CD4-positive, alpha-beta T cell treated with Interleukin-15 for 4 hours (primary cell): Measurements from ENCODE around the gene L3MBTL3.

ENCODE experiments used
- DNase-seq: peaks from one replicate; pipeline ENCODE4 v3.0.0-alpha.2; 2020; ENCODE audit warnings: low spot score

Gene L3MBTL3

DNA sequence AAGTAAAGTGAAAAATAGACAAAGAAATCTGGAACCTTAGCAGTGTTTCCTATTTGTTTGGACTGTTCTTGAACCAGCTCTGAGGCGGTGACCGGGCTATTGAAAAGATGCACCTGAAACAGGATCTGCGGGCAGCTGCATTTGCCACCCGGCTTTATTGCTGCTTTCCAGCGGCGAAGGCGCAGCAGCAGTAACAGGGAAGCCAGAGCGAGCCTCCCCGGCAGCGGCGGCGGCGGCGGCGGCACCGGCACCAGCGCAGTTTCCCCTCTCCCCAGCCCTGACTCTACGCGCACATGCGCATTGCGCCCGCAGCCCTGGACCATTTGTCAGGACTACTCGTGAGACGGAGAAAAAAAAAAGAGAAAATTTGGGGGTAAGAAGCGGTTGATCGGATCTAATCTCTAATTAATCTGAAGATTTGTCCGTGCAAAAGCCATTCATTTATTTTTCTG is at the start of gene L3MBTL3:
Gene L3MBTL3 (plus strand): TSS at position 290 of the 452 bp plus-strand sequence. CDS start 24,119 bp downstream, outside the sequence.
- peak; percentile 91 for DNase-seq

GRCh38 chr6:129969064-129969463 is 49.3 kb upstream of the L3MBTL3 start:
- no peak for DNase-seq

DNA sequence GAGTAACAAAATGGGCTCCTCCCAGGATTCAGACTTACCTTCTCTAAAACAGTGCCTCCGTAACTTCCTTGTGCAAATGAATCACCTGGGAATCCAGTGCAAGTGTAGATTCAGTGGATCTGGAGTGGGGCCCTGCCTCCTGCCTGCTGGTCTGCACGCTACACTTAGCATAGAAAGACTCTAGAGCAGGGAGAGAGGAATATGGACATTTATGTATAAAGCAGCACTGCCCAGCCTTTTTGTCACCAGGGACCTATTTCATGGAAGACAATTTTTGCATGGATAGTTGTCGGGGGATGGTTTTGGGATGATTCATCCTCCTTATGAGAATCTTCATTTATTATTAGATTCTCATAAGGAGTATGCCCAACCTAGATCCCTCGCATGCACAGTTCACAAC is 42.3 kb upstream of the L3MBTL3 start:
- no peak for DNase-seq

- no peak for DNase-seq
Measured at GRCh38 chr6:129978148-129978916, 40.0 kb upstream of the L3MBTL3 start.

DNA sequence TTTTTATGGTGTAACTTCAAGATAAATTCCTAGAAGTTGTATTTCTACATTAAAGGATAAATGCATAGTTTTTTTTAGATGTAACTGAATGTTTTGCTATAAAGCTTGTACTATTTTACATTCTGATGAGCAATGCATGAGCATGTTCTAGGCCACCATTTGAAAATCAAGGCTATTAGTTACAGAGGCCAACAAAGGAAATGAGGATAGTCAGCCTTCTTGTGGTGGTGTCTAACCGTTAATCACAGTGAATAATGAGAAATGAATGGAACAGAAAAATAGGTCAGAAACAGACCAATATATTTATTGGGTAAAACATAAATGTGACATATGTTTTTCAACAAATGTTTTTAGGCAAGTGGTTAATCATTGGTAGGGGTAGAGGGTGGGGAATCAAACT is 37.6 kb upstream of the L3MBTL3 start:
- no peak for DNase-seq

DNA sequence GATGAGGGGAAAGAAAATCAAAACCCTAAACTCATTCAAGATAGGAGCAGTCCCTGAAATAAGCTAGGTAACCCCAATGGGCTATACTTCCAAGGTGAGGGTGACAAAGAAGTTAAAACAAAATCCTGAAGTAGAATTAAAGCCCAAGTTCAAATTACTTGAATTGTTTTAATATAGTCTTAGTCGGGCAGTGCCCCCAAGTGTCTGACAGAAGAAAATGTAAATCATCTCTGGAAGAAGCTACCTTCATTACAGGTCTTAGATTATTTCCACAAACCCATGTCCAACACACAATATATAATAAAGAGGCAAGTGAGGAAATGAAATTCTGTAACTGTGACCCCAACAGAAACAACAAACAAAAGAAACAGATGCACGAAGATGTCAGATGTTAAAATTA is 36.8 kb upstream of the L3MBTL3 start:
- no peak for DNase-seq

- no peak for DNase-seq
Measured at GRCh38 chr6:129989396-129989795, 29.0 kb upstream of the L3MBTL3 start.

DNA sequence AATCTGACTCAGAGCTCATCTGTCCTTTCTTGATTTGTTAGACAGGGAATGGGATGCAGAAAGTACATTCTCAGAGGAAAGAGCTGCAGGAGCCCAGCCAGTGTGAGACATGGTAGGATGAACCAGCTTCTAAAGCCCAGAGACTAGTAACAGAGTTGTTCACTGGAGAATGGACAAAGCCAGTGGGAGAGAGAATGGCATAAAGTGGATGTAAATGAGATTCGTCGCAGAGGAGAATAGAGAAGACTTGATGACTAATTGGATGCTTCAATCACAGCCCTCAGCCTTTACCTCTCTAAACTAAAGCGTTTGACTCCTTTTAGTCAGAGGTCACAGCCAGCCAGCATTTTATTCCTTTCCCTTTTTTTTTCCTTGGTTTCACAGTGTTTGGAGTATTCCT is 25.5 kb upstream of the L3MBTL3 start:
- DNase-seq: no peak

GRCh38 chr6:129994410-129994809 is 24.0 kb upstream of the L3MBTL3 start:
- DNase-seq: no peak

DNA sequence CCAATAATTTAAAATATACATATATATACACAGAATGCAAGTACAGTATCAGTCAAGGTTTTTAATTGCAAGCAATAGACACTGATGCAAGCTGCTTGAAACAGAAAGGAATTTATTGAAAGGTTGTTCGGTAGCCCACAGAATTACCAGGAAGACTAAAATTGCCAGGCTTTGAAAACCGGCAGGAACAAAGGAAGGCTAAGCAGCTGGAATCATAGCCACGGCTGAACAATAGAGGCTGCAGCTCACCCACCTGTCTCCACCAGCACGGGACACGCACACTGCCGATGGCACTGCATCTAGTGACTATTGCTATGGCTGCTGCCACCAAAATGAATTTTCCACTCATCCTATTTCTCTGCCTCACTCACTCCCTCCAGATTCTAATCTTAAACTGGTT is 22.0 kb upstream of the L3MBTL3 start:
- no peak for DNase-seq

DNA sequence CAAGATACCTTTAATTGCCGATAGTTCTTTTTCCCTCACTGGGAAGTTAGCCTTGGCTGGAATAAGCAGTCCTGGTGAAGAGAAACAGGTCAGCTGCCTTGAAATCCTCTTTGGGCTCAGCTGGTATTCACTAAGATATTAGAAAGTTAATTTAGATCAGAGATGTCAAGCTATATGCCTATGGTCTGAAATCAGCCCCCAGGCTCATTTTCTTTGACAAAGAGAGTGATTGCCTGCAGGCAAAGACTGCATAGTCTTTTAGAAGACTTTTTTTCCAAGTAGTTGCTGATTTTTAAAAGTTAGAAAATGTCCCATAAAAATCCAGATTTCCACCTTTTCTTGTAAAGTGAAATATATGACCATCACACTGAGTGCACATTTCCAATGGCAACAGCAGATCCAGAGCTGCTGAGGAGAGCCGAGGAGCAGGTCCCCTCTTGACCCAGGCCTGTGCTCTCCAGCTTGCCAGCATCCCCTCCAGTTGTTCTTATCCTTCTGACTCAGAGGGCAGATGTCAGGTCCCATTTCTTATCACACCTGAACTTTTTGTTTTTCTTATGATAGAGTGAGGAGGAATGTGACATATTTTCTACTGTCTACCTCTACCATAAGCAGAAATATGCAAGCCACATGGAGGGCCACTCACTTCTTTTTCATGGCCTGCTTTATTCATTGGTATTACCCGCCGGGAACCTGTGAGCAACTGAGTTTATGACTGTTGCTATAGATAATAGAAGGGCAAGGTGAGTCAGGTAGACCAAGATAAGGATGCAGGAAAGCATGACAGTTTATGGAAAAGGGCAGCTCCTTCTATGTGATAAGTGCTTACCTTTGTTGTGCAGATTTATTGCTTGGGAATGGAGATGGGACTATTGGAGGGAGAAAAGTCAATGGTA is 17.6 kb upstream of the L3MBTL3 start:
- no peak for DNase-seq

DNA sequence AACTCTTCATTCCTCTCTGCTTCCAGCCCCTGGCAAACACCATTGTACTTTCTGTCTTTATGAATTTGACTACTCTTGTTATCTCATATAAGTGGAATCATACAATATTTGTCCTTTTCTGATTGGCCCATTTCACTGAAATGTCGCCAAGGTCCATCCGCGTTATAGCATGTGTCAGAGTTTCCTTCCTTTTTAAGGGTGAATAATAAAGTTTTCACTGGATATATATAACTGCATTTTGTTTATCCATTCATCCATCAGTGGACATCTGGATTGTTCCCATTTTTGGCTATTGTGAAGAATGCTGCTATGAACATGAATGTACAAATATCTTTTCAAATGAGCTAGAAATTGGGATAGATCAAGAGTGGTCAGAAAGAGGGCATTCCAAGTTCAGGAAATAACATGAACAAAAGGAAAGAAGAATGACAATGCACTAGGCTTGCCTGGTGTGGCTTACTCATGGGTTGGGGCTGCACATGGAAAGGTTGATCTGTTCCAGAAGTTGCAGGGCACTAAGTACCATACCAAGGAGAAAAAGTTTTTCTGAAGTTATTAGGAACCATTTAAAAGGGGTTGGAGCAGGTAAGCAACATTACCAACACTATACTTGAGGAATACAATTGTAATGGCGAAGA is 10.0 kb upstream of the L3MBTL3 start:
- DNase-seq: no peak

- no peak for DNase-seq
Measured at GRCh38 chr6:130009146-130009545, 9.2 kb upstream of the L3MBTL3 start.

GRCh38 chr6:130010387-130010786 is 8.0 kb upstream of the L3MBTL3 start:
- DNase-seq: no peak

DNA sequence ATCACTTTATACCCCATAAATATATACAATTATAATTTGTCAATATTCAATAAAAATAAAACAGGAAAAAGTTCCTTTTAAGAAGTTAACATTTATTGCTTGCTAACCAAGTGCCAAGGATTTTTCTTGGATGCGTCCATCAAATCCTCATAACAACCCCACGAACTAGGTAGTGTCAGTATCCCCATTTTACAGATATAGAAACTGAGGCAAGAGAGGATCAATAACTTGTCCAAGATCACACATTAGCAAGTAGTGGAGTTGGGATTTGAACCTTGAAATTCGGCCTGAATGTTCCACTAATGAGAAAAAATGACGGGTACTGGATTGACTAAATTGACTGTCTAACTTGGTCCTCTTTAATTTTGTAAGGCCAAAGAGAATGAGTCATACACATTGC is 5.7 kb upstream of the L3MBTL3 start:
- DNase-seq: no peak

- peak; percentile 19 for DNase-seq
Measured at GRCh38 chr6:130018744-130019325, 454 bp downstream of the L3MBTL3 start.

DNA sequence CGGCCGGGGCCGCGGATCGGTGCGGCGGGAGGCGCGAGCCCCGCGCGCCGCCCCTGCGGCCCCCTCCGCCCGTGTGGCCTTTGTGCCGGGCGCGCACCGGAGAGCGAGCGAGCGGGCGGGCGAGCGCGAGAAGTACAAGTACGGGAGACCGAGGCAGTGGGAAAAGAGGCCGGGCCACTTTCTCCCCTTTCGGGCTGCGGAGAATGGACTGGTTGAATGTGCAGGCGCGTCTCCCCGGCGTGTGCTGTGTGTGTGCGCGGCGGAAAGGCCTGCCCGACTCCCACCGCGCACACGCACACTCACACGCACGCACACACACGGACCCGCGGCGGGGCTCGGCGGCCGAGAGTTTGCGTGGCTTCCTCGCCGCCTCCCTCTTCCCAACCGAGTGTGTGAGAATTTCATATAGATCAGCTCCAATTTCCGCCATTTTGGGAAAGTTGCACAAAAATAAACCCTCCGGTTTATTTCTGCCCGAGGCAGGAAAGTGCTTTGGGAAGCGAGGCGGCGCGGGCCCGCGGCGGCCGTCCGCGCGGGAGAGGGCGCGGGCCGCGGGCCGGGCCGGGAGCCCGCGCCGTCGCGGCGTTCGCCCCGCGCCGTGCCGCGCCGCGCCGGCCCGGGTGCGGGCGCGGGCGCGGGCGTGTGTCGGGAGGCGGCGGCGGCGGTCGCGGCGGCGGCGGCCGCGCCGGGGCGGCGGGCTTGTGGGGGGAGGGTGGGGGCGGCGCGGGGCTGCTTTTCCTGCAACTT is 1.1 kb downstream of the L3MBTL3 start:
- peak; percentile 29 for DNase-seq

- peak; percentile 45 for DNase-seq
Measured at GRCh38 chr6:130020073-130020906, 1.9 kb downstream of the L3MBTL3 start.

DNA sequence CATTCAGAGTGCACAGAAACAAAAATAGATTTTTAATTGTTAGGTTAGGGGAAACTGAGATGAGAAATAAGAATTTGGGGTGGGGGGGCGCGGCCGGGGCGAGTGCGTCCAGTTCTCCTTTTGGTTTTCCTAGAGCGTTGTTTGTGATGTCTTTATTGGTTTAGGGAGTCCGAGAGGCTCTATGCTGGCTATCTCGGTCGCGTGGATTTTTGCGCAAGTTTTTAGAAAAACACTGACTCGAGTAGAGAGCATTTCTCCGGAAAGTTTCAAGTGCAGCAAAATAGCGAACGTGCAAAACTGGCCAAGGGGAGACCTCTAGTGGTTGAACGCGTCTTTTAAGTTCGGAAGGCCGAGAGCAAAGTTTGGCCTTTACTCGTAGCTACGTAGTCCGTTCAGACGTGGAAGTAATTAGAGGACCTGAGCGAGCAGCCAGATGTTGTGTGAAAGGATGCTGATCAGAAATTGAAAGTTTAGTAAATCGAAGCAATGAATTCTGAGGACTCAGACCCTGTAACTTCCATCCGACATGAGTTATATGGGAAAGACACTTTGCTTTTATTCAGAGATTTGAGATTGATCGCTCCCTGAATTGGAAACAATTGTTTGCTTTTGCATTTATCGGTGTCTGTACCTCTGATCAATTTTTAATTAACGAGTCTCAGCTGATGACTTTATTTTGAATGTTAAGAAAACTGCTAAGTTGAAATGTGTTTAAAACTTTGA is 2.7 kb downstream of the L3MBTL3 start:
- peak; percentile 90 for DNase-seq

- no peak for DNase-seq
Measured at GRCh38 chr6:130026859-130027258, 8.5 kb downstream of the L3MBTL3 start.
